HL-60 (cell line): ENCODE data around the gene BABAM2.

ENCODE experiments used
- DNase-seq, 2 experiments: peaks; one replicate each; pipeline ENCODE4 v3.0.0-alpha.2; 2010 to 2020; ENCODE audit warnings: low read depth in 1 of 2, low spot score in 1 of 2
- H3K27ac ChIP-seq: fragments of 250-450 bp; sonication (Bioruptor Pico); replicated peaks from 2 replicates; pipeline ENCODE4 v1.5.1; 2020; ENCODE audit warnings: mild to moderate bottlenecking, moderate library complexity
- H3K27me3 ChIP-seq: fragments of 250-450 bp; sonication (Bioruptor Pico); 2 replicates; pipeline ENCODE4 v1.5.1; 2021; ENCODE audit warnings: mild to moderate bottlenecking, moderate library complexity; ENCODE audit not compliant: insufficient read depth, poor library complexity, severe bottlenecking
- H3K4me3 ChIP-seq: replicated peaks from 2 replicates; pipeline ENCODE4 v1.5.1; 2011; ENCODE audit warnings: mild to moderate bottlenecking, control low read depth, low read length; ENCODE audit not compliant: insufficient read depth
- CTCF ChIP-seq: IDR thresholded peaks from one replicate; pipeline ENCODE4 v1.5.1; 2011; ENCODE audit warnings: low read length, control low read depth, inconsistent platforms; ENCODE audit not compliant: insufficient read depth
- GABPA ChIP-seq: IDR thresholded peaks from 2 replicates; pipeline ENCODE4 v1.6.1; 2012; ENCODE audit warnings: low read depth
- POLR2AphosphoS5 ChIP-seq: IDR thresholded peaks from 2 replicates; pipeline ENCODE4 v1.6.1; 2012; ENCODE audit warnings: low read depth
- REST ChIP-seq: IDR thresholded peaks from 2 replicates; pipeline ENCODE4 v1.6.1; 2012; ENCODE audit warnings: low read depth; ENCODE audit not compliant: insufficient replicate concordance
- SPI1 ChIP-seq: IDR thresholded peaks from 2 replicates; pipeline ENCODE4 v1.6.1; 2012; ENCODE audit warnings: low read depth, mild to moderate bottlenecking, borderline replicate concordance

BABAM2 gene

DNA sequence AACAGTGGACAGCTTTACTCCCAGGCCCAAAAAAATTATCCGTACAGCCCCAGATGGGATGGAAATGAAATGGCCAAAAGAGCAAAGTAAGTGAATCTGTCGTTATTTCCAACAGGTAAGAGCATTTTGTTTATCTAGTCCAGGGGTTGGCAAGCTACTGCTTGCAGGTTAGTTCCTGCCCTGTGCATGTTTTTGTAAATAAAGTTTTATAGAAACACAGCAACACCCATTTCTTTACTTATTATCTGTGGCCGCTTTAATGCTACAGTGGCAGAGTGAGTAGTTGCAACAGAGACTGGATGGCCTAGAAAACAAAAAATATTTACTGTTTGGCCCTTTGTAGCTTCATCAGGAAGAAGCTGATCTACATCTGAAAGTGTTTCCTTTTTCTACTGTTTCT is 407.9 kb downstream of the BABAM2 start:
- no peak overlapping the region for H3K4me3 ChIP-seq
- no peak for DNase-seq
- no peaks in the 10 kb centered on the region for H3K27me3 ChIP-seq
- no peak overlapping the region for H3K27ac ChIP-seq
- no peak for TF ChIP-seq GABPA
- no peak for TF ChIP-seq SPI1
- no peak for TF ChIP-seq CTCF
- TF ChIP-seq POLR2AphosphoS5 = no peak
- TF ChIP-seq REST = no peak

GRCh38 chr2:28300485-28301341 is 410.2 kb downstream of the BABAM2 start:
- TF ChIP-seq SPI1 (no peak), CTCF (no peak), POLR2AphosphoS5 (no peak), REST (no peak), GABPA (no peak)
- H3K27me3 ChIP-seq = no peaks in the 10 kb centered on the region
- DNase-seq = no peak
- H3K27ac ChIP-seq = no peak overlapping the region
- H3K4me3 ChIP-seq = no peak overlapping the region

- Histone ChIP-seq H3K27ac (no peak overlapping the region), H3K4me3 (no peak overlapping the region), H3K27me3 (no peaks in the 10 kb centered on the region)
- TF ChIP-seq POLR2AphosphoS5 = no peak
- no peak for TF ChIP-seq REST
- no peak for TF ChIP-seq CTCF
- no peak for TF ChIP-seq SPI1
- no peak for TF ChIP-seq GABPA
- DNase-seq = no peak
These were observed 414.7 kb downstream of the BABAM2 start for GRCh38 chr2:28305202-28305601.
